ENCODE results near the gene ATXN10. TPM values are rescaled to one million over a fixed set of nuclear protein-coding genes. Genes with fewer than 3 reads are reported as not detected.

The ATXN10 gene
- total and polyA plus RNA-seq, 2 of the 8 experiments (the other 6 are each of a cell fraction or from before 2014, with no cell fraction given): 134 to 210 TPM

DNA sequence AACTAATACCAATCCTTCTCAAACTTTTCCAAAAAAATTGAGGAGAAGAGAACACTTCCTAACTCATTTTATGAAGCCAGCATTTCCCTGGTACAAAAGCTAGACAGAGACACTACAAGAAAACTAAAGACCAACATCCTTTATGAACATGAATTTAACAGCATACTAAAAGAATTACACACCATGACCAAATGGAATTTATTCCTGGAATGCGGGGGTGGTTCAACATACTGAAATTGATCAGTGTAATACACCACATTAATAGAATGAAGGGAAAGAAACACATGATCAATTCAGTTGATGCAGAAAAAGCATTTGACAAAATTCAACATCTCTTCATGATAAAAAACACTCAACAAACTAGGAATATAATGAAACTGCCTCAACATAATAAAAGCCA, 157.2 kb downstream of the ATXN10 start (continued):
- TF ChIP-seq HDAC6 (IDR thresholded peaks at IDR 0.05; ENCODE audit: low read depth, low read length): no peak
- TF ChIP-seq SIN3A (conservative IDR thresholded peaks at IDR 0.05 in 1 of 2, IDR thresholded peaks at IDR 0.05 in 1 of 2; ENCODE audit: low read depth in 1 of 2, low read length in 2 of 2): no peak
- no peak for TF ChIP-seq CHD1 (IDR thresholded peaks at IDR 0.05; ENCODE audit: low read depth, low read length)
- TF ChIP-seq, protein P1, sequence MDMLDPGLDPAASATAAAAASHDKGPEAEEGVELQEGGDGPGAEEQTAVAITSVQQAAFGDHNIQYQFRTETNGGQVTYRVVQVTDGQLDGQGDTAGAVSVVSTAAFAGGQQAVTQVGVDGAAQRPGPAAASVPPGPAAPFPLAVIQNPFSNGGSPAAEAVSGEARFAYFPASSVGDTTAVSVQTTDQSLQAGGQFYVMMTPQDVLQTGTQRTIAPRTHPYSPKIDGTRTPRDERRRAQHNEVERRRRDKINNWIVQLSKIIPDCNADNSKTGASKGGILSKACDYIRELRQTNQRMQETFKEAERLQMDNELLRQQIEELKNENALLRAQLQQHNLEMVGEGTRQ (IDR thresholded peaks at IDR 0.05; ENCODE audit: low read length): no peak
- no peak for TF ChIP-seq SIRT6 (IDR thresholded peaks at IDR 0.05; ENCODE audit: low read length)
- no peak for TF ChIP-seq SP1 (IDR thresholded peaks at IDR 0.05; ENCODE audit: low read depth, low read length)

Measured in H1 (cell line).